ENCODE data around the gene ZNF90.

DNA sequence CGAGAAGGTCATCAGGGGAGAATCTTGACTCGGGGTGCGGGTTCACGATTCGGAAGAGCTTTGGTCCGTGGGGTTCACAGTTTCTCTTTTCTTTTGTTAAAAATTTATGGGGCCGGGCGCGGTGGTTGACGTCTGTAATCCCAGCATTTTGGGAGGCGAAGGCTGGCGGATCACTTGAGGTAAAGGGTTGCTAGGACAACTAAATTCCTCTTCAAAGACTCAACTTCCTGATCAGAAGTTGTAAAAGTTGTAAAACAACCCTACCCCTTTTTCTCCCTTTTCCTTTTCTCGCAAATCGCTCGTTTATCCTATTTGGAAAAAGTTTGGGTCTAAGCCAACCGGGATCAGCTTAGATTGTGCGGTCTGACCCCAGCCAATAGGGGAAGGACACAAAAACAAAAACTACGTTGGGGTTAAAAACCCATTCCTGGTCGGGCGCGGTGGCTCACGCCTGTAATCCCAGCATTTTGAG, 89.9 kb downstream of the ZNF90 start:
- TF ChIP-seq, protein P1, sequence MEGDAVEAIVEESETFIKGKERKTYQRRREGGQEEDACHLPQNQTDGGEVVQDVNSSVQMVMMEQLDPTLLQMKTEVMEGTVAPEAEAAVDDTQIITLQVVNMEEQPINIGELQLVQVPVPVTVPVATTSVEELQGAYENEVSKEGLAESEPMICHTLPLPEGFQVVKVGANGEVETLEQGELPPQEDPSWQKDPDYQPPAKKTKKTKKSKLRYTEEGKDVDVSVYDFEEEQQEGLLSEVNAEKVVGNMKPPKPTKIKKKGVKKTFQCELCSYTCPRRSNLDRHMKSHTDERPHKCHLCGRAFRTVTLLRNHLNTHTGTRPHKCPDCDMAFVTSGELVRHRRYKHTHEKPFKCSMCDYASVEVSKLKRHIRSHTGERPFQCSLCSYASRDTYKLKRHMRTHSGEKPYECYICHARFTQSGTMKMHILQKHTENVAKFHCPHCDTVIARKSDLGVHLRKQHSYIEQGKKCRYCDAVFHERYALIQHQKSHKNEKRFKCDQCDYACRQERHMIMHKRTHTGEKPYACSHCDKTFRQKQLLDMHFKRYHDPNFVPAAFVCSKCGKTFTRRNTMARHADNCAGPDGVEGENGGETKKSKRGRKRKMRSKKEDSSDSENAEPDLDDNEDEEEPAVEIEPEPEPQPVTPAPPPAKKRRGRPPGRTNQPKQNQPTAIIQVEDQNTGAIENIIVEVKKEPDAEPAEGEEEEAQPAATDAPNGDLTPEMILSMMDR (conservative IDR thresholded peaks at IDR 0.05; ENCODE audit: low read depth, low read length) = no peak
- TF ChIP-seq EZH2 (IDR thresholded peaks at IDR 0.05; ENCODE audit: borderline replicate concordance, low read depth, low read length, poor library complexity, severe bottlenecking) = no peak

Data from A673 (cell line).